ENCODE measurements around the gene ANKS1A.

The ANKS1A gene

GRCh38 chr6:35047265-35048011 lies 158.4 kb downstream of the ANKS1A start:
- POLR2A ChIA-PET: no interaction called here
- no peaks in the 10 kb centered on the region for H3K9me3 ChIP-seq (ENCODE audit: control insufficient read depth, insufficient read depth, low read depth, low read length)
- H3K27ac ChIP-seq (ENCODE audit: extremely low read depth, low read depth, low read length): no peak overlapping the region; the same call in 1 of the 2 replicates
- no peak overlapping the region for H3K4me3 ChIP-seq (ENCODE audit: low read depth, low read length)
- H3K36me3 ChIP-seq (ENCODE audit: control insufficient read depth in 2 of 2, insufficient read depth in 1 of 2, low read length in 2 of 2): peaks cover 2 to 6% of the 10 kb centered on the region in 2 experiments; a peak in 2 of 3 replicates
- TF ChIP-seq ZSCAN4 (tag by site-specific recombination; IDR thresholded peaks at IDR 0.05): no peak
- no peak for TF ChIP-seq ZSCAN18 (tag by site-specific recombination; IDR thresholded peaks at IDR 0.05)
- TF ChIP-seq ZNF549 (tag by site-specific recombination; IDR thresholded peaks at IDR 0.05): no peak
- no peak for TF ChIP-seq ZNF423 (tag by site-specific recombination; IDR thresholded peaks at IDR 0.05)
- no peak for TF ChIP-seq WT1 (tag by site-specific recombination; IDR thresholded peaks at IDR 0.05)
- no peak for TF ChIP-seq ZNF341 (tag by site-specific recombination; IDR thresholded peaks at IDR 0.05; ENCODE audit: low read depth)
- no peak for TF ChIP-seq KLF16 (tag by site-specific recombination; IDR thresholded peaks at IDR 0.05)
- no peak for TF ChIP-seq ZNF639 (tag by site-specific recombination; IDR thresholded peaks at IDR 0.05)
- TF ChIP-seq ZNF843 (tag by site-specific recombination; IDR thresholded peaks at IDR 0.05): no peak
- TF ChIP-seq ZNF561 (tag by site-specific recombination; IDR thresholded peaks at IDR 0.05; ENCODE audit: borderline replicate concordance): no peak
- TF ChIP-seq ZNF791 (tag by site-specific recombination; IDR thresholded peaks at IDR 0.05): no peak
- TF ChIP-seq ZNF335 (tag by site-specific recombination; conservative IDR thresholded peaks at IDR 0.05): 0 out of 2 replicates have a peak, but pooled peaks have one; percentile 16
- peak; percentile 40; the same call in 1 of the 2 replicates for TF ChIP-seq PRDM10 (tag by site-specific recombination; IDR thresholded peaks at IDR 0.05)
- 0 out of 2 replicates have a peak, but pooled peaks have one; percentile 21 for TF ChIP-seq ZNF600 (tag by site-specific recombination; IDR thresholded peaks at IDR 0.05)
- TF ChIP-seq TCF7L2 (IDR thresholded peaks at IDR 0.05; ENCODE audit: borderline replicate concordance, low read depth, low read length): no peak
- H3K4me1 ChIP-seq (ENCODE audit: control insufficient read depth, insufficient read depth, low read length): peaks cover 24% of the 10 kb centered on the region
- CTCF ChIA-PET: interaction anchor here (1.7 kb wide), 1 partner anchor 65 kb away, joined by 5 read pairs; no protein-coding TSS in a partner anchor

- POLR2A ChIA-PET: no interaction called here
- Histone ChIP-seq H3K27ac (ENCODE audit: extremely low read depth, low read depth, low read length) (no peak overlapping the region; the same call in 1 of the 2 replicates), H3K36me3 (ENCODE audit: control insufficient read depth in 2 of 2, insufficient read depth in 1 of 2, low read length in 2 of 2) (peaks cover 0 to 6% of the 10 kb centered on the region in 2 experiments; a peak in 1 of 3 replicates), H3K4me3 (ENCODE audit: low read depth, low read length) (no peak overlapping the region), H3K9me3 (ENCODE audit: control insufficient read depth, insufficient read depth, low read depth, low read length) (no peaks in the 10 kb centered on the region), H3K4me1 (ENCODE audit: control insufficient read depth, insufficient read depth, low read length) (peaks cover 24% of the 10 kb centered on the region)
- CTCF ChIA-PET: interaction anchor here (1.7 kb wide), 1 partner anchor 65 kb away, joined by 5 read pairs; no protein-coding TSS in a partner anchor
- TF ChIP-seq PRDM1 (tag by site-specific recombination; IDR thresholded peaks at IDR 0.05): no peak
- TF ChIP-seq ZBTB6 (tag by site-specific recombination; IDR thresholded peaks at IDR 0.05): no peak
- no peak for TF ChIP-seq ZSCAN5A (tag by site-specific recombination; IDR thresholded peaks at IDR 0.05)
- TF ChIP-seq ZNF140 (tag by site-specific recombination; IDR thresholded peaks at IDR 0.05): no peak
- no peak for TF ChIP-seq ZNF274 (IDR thresholded peaks at IDR 0.05; ENCODE audit: low read length)
- TF ChIP-seq ZNF274 (tag by site-specific recombination; IDR thresholded peaks at IDR 0.05; ENCODE audit: borderline replicate concordance): no peak
Measured at GRCh38 chr6:35048031-35048613, 159.1 kb downstream of the ANKS1A start.

All from HEK293 (cell line).